ENCODE data around the gene SREBF2. TPM values are rescaled to one million over a fixed set of nuclear protein-coding genes. Genes with fewer than 3 reads are reported as not detected.
"Not testable (repeated sequence)": the region's sequence is repeated elsewhere in the genome, so short reads cannot be mapped to it uniquely, and the experiment has no call there.

SREBF2 gene
- polyA plus RNA-seq, 1 donor from 2014 or later = 59.8 TPM

DNA sequence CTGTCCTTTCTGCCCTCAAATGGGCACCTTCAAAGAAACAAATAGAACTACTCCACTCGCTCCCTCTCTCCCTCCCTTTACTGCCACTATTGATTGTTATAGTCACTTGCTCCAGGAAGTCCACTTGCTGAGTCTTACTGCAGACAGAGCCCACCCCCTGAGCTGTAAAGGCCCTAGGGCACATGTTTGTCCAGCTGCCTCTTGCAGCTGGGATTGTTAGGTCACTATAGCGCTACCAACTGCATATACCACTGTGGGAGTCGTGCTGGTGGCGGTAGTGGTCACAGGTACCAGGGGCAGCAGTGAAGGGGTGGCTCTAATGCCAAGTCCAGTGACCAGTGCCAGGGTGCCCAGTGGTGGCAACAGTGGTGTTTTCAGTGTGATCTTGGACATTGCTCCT is 4.4 kb upstream of the SREBF2 start:
- no peak overlapping the region for H3K4me3 Mint-ChIP-seq
- no peaks in the 10 kb centered on the region for H3K27me3 Mint-ChIP-seq
- peaks cover 8% of the 10 kb centered on the region for H3K36me3 Mint-ChIP-seq
- H3K9me3 Mint-ChIP-seq = no peaks in the 10 kb centered on the region
- H3K4me1 Mint-ChIP-seq = peaks cover 7 to 9% (median 9%) of the 10 kb centered on the region in 3 donors
- peak overlapping the region in 2 of 3 donors; percentile 19 to 20 for H3K27ac Mint-ChIP-seq

DNA sequence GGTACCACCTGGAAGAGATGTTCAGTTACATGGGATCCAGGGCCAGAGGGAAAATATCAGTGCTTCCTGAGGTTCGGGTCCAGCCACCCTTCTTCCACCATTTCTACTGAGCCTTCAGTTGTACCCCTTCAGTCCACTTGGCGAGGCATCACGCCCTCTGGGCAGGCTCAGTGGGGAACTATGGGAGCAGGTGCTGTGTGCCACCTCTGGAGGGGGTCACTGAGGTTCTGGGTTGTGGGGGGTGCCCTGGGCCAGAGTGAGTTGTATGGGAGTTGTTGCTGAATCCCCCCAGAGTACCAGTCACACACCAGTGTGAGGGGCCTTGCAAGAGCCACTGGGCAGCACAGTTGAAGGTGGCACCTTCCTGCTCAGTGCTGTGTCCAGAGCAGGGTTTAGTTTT is 2.7 kb upstream of the SREBF2 start:
- Mint-ChIP-seq H3K27ac (peak overlapping the region in 2 of 3 donors; percentile 93 to 97), H3K9me3 (no peaks in the 10 kb centered on the region), H3K27me3 (no peaks in the 10 kb centered on the region), H3K4me3 (peak overlapping the region in 2 of 4 donors; percentile 25 to 87), H3K36me3 (peaks cover 4% of the 10 kb centered on the region), H3K4me1 (peaks cover 16 to 21% (median 17%) of the 10 kb centered on the region in 3 donors)

DNA sequence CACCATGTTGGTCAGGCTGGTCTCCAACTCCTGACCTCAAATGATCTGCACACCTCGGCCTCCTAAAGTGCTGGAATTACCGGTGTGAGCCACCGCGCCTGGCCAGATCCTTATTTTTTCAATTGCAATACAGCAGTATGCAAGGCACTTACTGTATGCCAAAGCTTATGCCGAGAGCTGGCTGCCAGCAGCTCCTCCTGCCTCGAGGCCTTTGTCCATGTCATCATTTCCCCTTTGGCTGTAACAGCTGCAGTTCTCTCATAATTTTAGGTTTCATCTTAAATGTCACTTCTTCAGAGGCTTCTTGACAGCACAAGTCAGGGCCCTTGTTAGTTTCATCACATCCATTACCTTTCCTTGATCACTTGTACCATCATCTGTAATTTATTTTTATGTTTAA is 1.5 kb upstream of the SREBF2 start:
- no peaks in the 10 kb centered on the region for H3K36me3 Mint-ChIP-seq
- no peaks in the 10 kb centered on the region for H3K27me3 Mint-ChIP-seq
- peak overlapping the region; percentile 87 to 95 (median 94) for H3K4me3 Mint-ChIP-seq
- H3K9me3 Mint-ChIP-seq = no peaks in the 10 kb centered on the region
- H3K27ac Mint-ChIP-seq = peak overlapping the region; percentile 90 to 97 (median 93)
- peaks cover 19 to 23% (median 21%) of the 10 kb centered on the region in 3 donors for H3K4me1 Mint-ChIP-seq

DNA sequence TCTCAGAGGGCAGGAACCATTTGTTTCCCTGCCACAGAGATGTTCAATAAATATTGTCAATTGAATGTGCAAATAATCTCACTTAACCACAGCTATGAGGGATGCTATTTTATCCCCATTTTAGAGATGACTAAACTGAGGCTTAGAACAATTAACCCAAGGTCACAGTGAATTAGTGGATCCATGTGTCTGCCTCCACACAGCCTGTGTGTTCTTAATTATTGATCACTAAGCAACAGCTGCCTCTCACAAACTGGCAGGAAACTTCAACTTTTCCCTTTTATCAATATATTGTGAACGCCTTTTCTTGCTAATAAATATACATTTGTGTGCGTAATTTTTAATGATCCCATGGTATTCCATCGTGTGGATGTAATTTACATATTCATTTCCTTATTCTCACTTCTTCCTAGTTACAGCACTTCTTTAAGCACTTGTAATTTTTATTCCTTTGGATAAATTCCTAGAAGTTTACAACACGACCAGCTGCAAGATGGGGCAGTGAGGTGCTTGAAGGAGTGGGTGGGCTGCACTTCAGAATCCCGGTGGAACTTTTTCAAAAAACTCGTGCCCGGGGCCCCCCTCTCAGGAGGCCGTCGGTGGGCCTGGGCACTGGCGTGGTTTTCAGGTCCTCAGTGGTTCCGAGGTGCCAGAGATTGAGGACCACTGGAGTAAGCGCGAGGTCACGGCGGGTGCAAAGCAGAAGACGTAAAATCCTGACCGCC is 915 bp upstream of the SREBF2 start:
- H3K4me1 Mint-ChIP-seq = peaks cover 25 to 29% (median 28%) of the 10 kb centered on the region in 3 donors
- H3K36me3 Mint-ChIP-seq = peaks cover 5% of the 10 kb centered on the region
- H3K4me3 Mint-ChIP-seq = peak overlapping the region; percentile 87 to 95 (median 94)
- no peaks in the 10 kb centered on the region for H3K27me3 Mint-ChIP-seq
- H3K27ac Mint-ChIP-seq = peak overlapping the region; percentile 93 to 99 (median 97)
- H3K9me3 Mint-ChIP-seq = no peaks in the 10 kb centered on the region

DNA sequence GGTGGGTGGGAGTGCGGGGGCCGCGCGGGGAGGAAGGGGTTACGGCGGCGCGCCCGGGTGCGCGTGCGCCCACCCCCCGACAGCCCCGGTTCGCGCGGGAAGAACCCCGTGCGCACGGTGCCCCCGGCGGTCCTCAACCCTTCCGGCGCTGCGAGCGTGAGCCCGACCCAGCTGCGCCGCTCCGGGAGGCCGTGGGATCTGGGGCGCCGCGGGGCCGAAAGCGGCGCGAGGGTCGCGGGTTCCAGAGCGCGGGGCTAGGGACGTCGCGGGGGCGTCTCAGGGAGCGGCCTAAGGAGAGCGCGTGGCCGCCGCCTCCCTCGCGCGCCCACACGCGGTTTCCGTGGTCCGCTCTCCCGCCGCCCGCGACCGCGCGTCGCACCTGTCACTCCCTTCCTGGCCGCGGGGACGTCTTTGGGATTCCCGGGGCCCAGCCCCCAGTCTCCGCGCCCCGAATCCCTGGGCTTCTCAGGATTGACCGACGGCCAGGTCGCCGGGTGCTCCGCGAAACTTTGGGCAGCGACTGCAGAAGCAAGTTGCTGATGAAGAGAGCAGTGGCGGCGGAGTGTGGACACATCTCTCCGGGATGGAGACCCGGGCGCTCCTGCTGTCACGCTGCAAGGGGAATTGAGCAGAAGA is 582 bp downstream of the SREBF2 start:
- H3K27ac Mint-ChIP-seq = peak overlapping the region; percentile 93 to 98 (median 94)
- peaks cover 5% of the 10 kb centered on the region for H3K36me3 Mint-ChIP-seq
- peaks cover 30 to 35% (median 34%) of the 10 kb centered on the region in 3 donors for H3K4me1 Mint-ChIP-seq
- H3K27me3 Mint-ChIP-seq = no peaks in the 10 kb centered on the region
- H3K9me3 Mint-ChIP-seq = no peaks in the 10 kb centered on the region
- peak overlapping the region; percentile 93 to 98 (median 95) for H3K4me3 Mint-ChIP-seq

DNA sequence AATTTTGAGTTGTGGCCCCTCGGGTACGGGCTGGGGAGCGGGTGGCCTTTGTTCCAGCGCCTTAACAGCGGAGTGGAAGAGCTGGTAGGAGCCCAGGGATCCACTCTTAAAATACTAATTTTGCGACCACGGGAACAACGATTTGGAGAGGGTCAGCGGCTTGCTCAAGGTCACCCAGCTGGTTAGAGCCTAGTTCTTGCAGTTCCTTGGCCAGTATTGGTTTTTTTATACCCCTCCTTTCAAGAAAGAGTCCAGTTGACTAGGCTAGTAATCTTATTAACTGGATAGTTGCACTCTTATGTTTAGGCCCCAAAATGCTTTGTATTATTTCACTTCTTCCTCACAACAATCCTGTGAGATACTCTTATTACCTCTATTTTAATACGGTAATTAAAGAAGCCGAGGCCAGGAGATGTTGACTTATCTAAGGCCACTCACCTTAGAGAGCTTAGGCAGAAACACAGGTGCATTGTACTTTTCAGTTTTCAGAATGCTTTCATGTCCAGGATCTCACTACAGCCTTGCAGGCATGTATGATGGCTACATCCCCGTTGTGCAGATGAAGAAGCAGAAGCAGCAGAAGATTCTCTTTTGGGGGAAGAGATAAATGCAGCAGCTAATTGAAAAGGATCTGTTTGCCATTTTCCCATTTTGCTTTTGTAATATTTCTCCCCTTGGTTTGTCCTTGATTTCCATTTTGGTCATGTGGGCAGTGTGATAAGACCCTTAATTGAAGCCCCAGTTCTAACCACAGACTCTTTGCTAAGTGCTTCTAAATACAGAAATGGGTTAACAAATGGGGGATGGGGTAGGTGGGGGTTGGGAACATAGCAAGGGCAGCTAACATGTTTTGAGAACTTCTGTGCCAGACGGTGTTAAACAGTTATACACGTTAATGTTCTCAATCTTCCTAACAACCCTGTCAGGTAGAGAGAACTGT is 1.4 kb downstream of the SREBF2 start:
- H3K36me3 Mint-ChIP-seq = peaks cover 5% of the 10 kb centered on the region
- no peaks in the 10 kb centered on the region for H3K9me3 Mint-ChIP-seq
- H3K27ac Mint-ChIP-seq = peak overlapping the region; percentile 93 to 98 (median 94)
- peaks cover 32 to 42% (median 37%) of the 10 kb centered on the region in 3 donors for H3K4me1 Mint-ChIP-seq
- no peaks in the 10 kb centered on the region for H3K27me3 Mint-ChIP-seq
- H3K4me3 Mint-ChIP-seq = peak overlapping the region; percentile 93 to 98 (median 94)

DNA sequence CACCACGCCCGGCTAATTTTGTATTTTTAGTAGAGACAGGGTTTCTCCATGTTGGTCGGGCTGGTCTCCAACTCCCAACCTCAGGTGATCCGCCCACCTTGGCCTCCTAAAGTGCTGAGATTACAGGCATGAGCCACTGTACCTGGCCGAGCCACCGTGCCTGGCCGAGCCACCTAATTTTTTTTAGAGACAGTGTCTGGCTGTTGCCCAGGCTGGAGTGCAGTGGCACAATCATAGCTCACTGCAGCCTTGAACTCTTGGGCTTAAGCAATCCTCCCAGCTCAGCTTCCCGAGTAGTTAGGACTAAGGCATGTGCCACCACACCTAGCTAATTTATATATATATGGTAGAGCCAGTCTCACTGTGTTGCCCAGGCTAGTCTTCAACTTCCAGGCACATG is 2.6 kb downstream of the SREBF2 start:
- H3K27me3 Mint-ChIP-seq, H3K36me3 Mint-ChIP-seq, H3K9me3 Mint-ChIP-seq: not testable (repeated sequence)
- peak overlapping the region in 2 of 3 donors; percentile 16 to 51 for H3K27ac Mint-ChIP-seq
- H3K4me3 Mint-ChIP-seq = peak overlapping the region in 2 of 4 donors; percentile 30 to 77
- peaks cover 38 to 49% (median 40%) of the 10 kb centered on the region in 3 donors for H3K4me1 Mint-ChIP-seq

DNA sequence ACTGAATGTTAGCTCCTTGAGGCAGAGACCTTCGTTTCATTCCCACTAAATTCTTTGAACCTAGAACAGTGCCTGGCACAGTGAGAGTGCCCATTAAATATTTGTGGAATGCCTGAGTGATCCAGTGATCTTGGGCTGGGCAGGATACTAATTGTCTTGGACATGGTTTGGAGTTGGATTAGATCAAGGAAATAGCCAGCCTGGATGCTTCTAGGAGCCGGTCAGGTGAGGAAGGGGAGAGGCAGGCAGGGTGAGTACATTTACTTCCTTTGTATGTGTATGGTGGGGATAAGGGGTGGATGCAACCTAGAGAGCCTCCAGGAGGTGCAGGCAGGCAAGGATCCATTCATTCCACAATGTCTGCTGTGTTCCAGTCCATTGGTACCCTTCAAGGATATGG is 3.6 kb downstream of the SREBF2 start:
- Mint-ChIP-seq H3K4me3 (peak overlapping the region in 3 of 4 donors; percentile 56 to 85 (median 77)), H3K27ac (peak overlapping the region in 2 of 3 donors; percentile 33 to 69), H3K27me3 (no peaks in the 10 kb centered on the region), H3K36me3 (peaks cover 5% of the 10 kb centered on the region), H3K4me1 (peaks cover 37 to 54% (median 46%) of the 10 kb centered on the region in 3 donors), H3K9me3 (no peaks in the 10 kb centered on the region)

DNA sequence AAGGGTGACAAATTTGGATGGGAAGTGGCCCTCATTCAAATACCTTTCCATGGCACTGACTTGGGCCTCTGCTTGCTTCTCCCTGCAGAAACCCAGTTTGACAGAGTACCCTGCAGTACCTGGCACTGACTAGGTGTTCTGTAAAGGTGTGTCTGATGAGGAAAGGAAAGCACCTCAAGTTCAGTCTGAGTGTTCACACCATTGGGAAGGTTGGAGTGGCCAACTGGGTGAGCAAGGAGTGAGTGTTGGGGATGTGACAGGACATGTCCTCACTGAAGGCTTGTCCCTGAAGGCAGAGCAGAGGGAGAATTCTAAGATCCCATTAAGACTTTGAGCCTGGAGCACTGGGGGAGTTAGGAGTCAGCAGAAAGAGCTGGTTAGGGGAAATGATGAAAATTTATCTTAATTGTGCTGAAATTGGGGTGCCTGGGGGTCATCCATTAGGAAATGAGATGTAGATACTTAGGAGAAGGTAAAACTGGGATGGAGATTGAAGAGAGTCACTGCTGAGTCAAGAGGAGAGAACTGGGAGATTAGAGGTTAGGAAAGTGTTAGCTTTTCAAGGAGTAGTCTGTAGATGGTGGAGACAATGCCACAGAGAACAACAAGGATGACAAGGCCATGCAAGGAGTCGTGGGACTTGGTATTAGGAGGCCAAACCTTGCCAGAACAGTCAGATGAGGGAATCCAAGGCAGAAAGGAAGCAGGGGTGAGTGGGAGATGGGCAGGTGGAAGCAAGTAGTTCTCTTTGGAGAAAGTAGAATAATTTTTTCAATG is 6.1 kb downstream of the SREBF2 start:
- no peaks in the 10 kb centered on the region for H3K9me3 Mint-ChIP-seq
- peaks cover 49 to 65% (median 57%) of the 10 kb centered on the region in 3 donors for H3K4me1 Mint-ChIP-seq

DNA sequence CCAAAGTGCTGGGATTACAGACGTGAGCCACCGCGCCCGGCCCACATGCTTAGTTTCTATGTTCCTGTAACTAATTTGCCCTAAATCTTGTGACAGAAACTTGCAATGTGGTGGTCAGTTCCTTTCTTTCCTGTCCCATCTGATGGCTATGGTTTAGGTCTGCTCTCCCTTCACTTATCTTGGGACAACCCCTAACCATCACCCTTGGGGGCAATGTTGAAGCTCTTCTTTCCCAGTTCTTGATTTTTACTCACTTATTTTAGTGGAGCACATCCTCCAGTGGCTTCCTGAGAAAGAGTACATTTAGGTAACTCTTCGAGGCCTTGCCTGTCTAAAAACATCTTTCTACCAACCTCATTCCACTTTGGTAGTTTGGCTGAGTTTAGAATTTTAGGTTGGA is 7.3 kb downstream of the SREBF2 start:
- Mint-ChIP-seq H3K4me3 (peak overlapping the region in 3 of 4 donors; percentile 36 to 44 (median 38)), H3K27ac (peak overlapping the region in 2 of 3 donors; percentile 27 to 85), H3K9me3 (no peaks in the 10 kb centered on the region), H3K4me1 (peaks cover 47 to 65% (median 55%) of the 10 kb centered on the region in 3 donors), H3K36me3 (peaks cover 5% of the 10 kb centered on the region), H3K27me3 (no peaks in the 10 kb centered on the region)

More for the DNA sequence above, 6.1 kb downstream of the SREBF2 start:
- Mint-ChIP-seq H3K36me3 (peaks cover 5% of the 10 kb centered on the region), H3K27ac (peak overlapping the region; percentile 27 to 81 (median 77)), H3K4me3 (peak overlapping the region in 3 of 4 donors; percentile 1 to 59 (median 56)), H3K27me3 (no peaks in the 10 kb centered on the region)

DNA sequence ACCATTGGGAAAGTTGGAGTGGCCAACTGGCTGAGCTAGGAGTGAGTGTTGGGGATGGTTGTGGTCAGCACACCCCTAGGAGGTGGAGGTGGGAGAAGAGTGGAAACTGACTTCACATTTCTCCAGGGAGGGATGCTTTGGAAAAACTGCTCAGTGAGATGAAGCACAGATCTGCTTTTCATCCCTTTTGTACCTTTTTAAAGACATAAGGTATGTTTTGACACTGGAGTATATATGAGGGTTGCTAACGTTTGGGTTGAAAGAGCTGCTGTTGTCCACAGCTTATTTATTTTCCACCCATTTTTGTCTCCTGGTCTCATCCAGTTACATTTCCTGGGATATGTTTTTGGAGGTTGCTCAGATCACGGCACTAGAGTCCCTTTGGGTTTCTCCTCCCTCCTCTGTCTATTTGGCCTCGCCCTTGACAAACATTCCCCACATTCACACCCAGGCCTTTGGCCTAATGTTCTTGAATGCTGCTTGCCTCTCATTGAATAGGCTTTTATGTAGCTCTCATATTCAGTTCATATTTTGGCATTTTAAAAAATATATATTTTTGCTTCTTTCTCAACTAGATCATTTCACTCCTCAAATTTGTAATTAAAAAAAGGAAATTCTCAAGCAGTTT is 8.3 kb downstream of the SREBF2 start:
- H3K4me1 Mint-ChIP-seq = peaks cover 56 to 69% (median 65%) of the 10 kb centered on the region in 3 donors
- no peaks in the 10 kb centered on the region for H3K9me3 Mint-ChIP-seq
- H3K4me3 Mint-ChIP-seq = no peak overlapping the region
- peaks cover 5% of the 10 kb centered on the region for H3K36me3 Mint-ChIP-seq
- no peaks in the 10 kb centered on the region for H3K27me3 Mint-ChIP-seq
- H3K27ac Mint-ChIP-seq = peak overlapping the region; percentile 27 to 85 (median 45)

DNA sequence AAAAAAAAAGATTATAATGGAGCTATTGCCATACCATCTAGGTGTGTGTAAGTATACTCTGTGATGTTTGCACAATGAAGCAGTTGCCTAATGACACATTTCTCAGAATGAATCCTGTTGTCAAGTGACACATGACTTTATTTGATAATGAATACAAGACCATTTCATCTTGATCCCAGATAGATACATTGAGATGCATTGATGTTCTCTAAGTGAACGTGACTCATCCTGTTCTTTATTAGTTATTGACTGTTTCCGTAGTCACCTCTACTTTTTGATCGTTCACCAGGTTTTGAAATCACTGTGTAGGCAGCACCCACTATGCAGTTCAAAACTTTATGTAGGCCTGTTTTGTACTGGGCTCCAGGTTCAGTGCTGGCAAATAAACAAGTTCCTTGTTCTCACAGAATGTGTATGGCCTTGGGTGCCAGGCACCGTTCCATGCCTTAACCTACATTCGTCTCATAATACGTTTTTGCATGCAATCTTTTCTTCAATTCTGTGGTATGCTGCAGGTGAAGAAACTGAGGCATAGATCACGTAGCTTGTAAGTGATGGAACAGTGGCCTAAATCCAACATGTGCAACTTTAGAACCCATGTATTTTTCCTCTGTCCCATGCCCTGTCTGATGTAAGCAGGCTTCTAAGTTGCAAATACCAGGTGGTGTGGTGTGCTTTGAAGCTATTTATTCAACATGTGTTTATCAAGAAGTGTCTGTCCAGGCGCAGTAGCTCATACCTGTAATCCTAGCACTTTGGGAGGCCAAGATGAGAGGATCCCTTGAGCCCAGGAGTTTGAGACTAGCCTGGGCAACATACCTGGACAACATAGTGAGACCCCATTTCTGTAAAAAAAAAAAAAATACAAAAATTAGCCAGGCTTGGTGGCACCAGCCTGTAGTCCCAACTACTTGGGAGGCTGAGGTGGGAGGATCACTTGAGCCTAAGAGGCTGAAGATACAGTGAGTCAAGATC is 10.4 kb downstream of the SREBF2 start:
- peak overlapping the region; percentile 39 to 60 (median 44) for H3K27ac Mint-ChIP-seq
- peaks cover 54 to 73% (median 67%) of the 10 kb centered on the region in 3 donors for H3K4me1 Mint-ChIP-seq
- H3K9me3 Mint-ChIP-seq = no peaks in the 10 kb centered on the region
- H3K4me3 Mint-ChIP-seq = peak overlapping the region in 1 of 4 donors; percentile 56
- no peaks in the 10 kb centered on the region for H3K36me3 Mint-ChIP-seq
- H3K27me3 Mint-ChIP-seq = no peaks in the 10 kb centered on the region

Data from IgD-negative memory B cell (primary cell).